T-helper 1 cell treated with Interleukin-12 subunit alpha and Interleukin-12 subunit beta and Interleukin-4 antibody, amounts not matched to agents 30 μg/mL and 1 μg/mL, for 36 hours (primary cell): ENCODE results near the gene DVL3.

ENCODE experiments used
- H3K27ac Mint-ChIP-seq: one replicate; pipeline ENCODE4 v1.8.0; 2021; ENCODE audit warnings: mild to moderate bottlenecking, mixed read lengths
- H3K27me3 Mint-ChIP-seq: one replicate; pipeline ENCODE4 v1.8.0; 2021; ENCODE audit warnings: low read depth, mixed read lengths
- H3K36me3 Mint-ChIP-seq: one replicate; pipeline ENCODE4 v1.8.0; 2021; ENCODE audit warnings: low read depth, mixed read lengths
- H3K4me1 Mint-ChIP-seq: one replicate; pipeline ENCODE4 v1.8.0; 2021; ENCODE audit warnings: low read depth, mixed read lengths
- H3K4me3 Mint-ChIP-seq: one replicate; pipeline ENCODE4 v1.8.0; 2021; ENCODE audit warnings: mild to moderate bottlenecking, moderate library complexity, mixed read lengths
- H3K9me3 Mint-ChIP-seq: one replicate; pipeline ENCODE4 v1.8.0; 2021; ENCODE audit warnings: mixed read lengths

Gene DVL3

GRCh38 chr3:184198509-184198908 lies 43.3 kb downstream of the DVL3 start:
- Mint-ChIP-seq H3K27ac (no peak overlapping the region), H3K4me3 (no peak overlapping the region), H3K36me3 (peaks cover 10% of the 10 kb centered on the region), H3K4me1 (no peaks in the 10 kb centered on the region), H3K27me3 (no peaks in the 10 kb centered on the region), H3K9me3 (no peaks in the 10 kb centered on the region)

GRCh38 chr3:184200825-184201224 lies 45.6 kb downstream of the DVL3 start:
- Mint-ChIP-seq H3K9me3 (no peaks in the 10 kb centered on the region), H3K4me3 (no peak overlapping the region), H3K36me3 (no peaks in the 10 kb centered on the region), H3K27me3 (peaks cover 4% of the 10 kb centered on the region), H3K4me1 (no peaks in the 10 kb centered on the region), H3K27ac (no peak overlapping the region)

- Mint-ChIP-seq H3K27ac (no peak overlapping the region), H3K36me3 (no peaks in the 10 kb centered on the region), H3K9me3 (no peaks in the 10 kb centered on the region), H3K4me1 (no peaks in the 10 kb centered on the region), H3K27me3 (peaks cover 18% of the 10 kb centered on the region), H3K4me3 (no peak overlapping the region)
These were observed 48.3 kb downstream of the DVL3 start for GRCh38 chr3:184203526-184203925.

- H3K27ac Mint-ChIP-seq: no peak overlapping the region
These were observed 54.2 kb downstream of the DVL3 start for GRCh38 chr3:184209146-184209923.

GRCh38 chr3:184211297-184211696 lies 56.1 kb downstream of the DVL3 start:
- H3K4me1 Mint-ChIP-seq: no peaks in the 10 kb centered on the region
- no peaks in the 10 kb centered on the region for H3K36me3 Mint-ChIP-seq
- no peak overlapping the region for H3K4me3 Mint-ChIP-seq
- H3K9me3 Mint-ChIP-seq: no peaks in the 10 kb centered on the region
- H3K27me3 Mint-ChIP-seq: peaks cover 24% of the 10 kb centered on the region
- H3K27ac Mint-ChIP-seq: no peak overlapping the region

More at GRCh38 chr3:184209146-184209923, 54.2 kb downstream of the DVL3 start:
- Mint-ChIP-seq H3K4me3 (no peak overlapping the region), H3K9me3 (no peaks in the 10 kb centered on the region), H3K4me1 (no peaks in the 10 kb centered on the region), H3K27me3 (peaks cover 24% of the 10 kb centered on the region), H3K36me3 (no peaks in the 10 kb centered on the region)

- Mint-ChIP-seq H3K36me3 (no peaks in the 10 kb centered on the region), H3K27me3 (peaks cover 19% of the 10 kb centered on the region)
These were observed 56.5 kb downstream of the DVL3 start for GRCh38 chr3:184211718-184212117.

GRCh38 chr3:184218814-184219213 lies 63.6 kb downstream of the DVL3 start:
- Mint-ChIP-seq H3K4me3 (no peak overlapping the region), H3K36me3 (no peaks in the 10 kb centered on the region), H3K27ac (no peak overlapping the region), H3K9me3 (no peaks in the 10 kb centered on the region), H3K4me1 (no peaks in the 10 kb centered on the region), H3K27me3 (peaks cover 10% of the 10 kb centered on the region)

More at GRCh38 chr3:184211718-184212117, 56.5 kb downstream of the DVL3 start:
- Mint-ChIP-seq H3K4me3 (no peak overlapping the region), H3K4me1 (no peaks in the 10 kb centered on the region), H3K27ac (no peak overlapping the region), H3K9me3 (no peaks in the 10 kb centered on the region)

- no peaks in the 10 kb centered on the region for H3K4me1 Mint-ChIP-seq
- no peaks in the 10 kb centered on the region for H3K9me3 Mint-ChIP-seq
These were observed 67.3 kb downstream of the DVL3 start for GRCh38 chr3:184222521-184222920.

More at GRCh38 chr3:184222521-184222920, 67.3 kb downstream of the DVL3 start:
- no peak overlapping the region for H3K4me3 Mint-ChIP-seq
- H3K27me3 Mint-ChIP-seq: peaks cover 26% of the 10 kb centered on the region
- H3K27ac Mint-ChIP-seq: no peak overlapping the region
- no peaks in the 10 kb centered on the region for H3K36me3 Mint-ChIP-seq
